HepG2 (cell line): ENCODE results near the gene MXRA7. TPM values are rescaled to one million over a fixed set of nuclear protein-coding genes. Genes with fewer than 3 reads are reported as not detected.

Experiments used
- ETS1 ChIP-seq: sonication (generic); formaldehyde crosslinking; IDR thresholded peaks from 2 replicates; pipeline ENCODE4 v1.4.0; 2020; ENCODE audit warnings: missing genetic modification reagents
- HMG20A ChIP-seq: IDR thresholded peaks from 2 replicates; pipeline ENCODE4 v1.6.1; 2016; ENCODE audit warnings: borderline replicate concordance
- HOXA7 ChIP-seq: sonication (generic); formaldehyde crosslinking; IDR thresholded peaks from 2 replicates; pipeline ENCODE4 v1.8.1; 2022; ENCODE audit warnings: mild to moderate bottlenecking, missing genetic modification reagents, moderate library complexity
- KLF16 ChIP-seq, 2 experiments: sonication (generic) in 1 of 2; formaldehyde crosslinking in 1 of 2; IDR thresholded peaks; 2 replicates each; pipeline versions ENCODE4 v1.6.1 to v1.8.0; 2016 to 2023; ENCODE audit warnings: missing genetic modification reagents in 2 of 2, missing compliant biosample characterization in 1 of 2
- NFKB2 ChIP-seq: sonication (generic); formaldehyde crosslinking; IDR thresholded peaks from 2 replicates; pipeline ENCODE4 v1.4.0; 2020; ENCODE audit warnings: missing genetic modification reagents, borderline replicate concordance
- REST ChIP-seq, 2 experiments: IDR thresholded peaks; 2 replicates each; pipeline ENCODE4 v1.6.1; 2011 to 2012; ENCODE audit warnings: low read length in 2 of 2, borderline replicate concordance in 1 of 2, low read depth in 1 of 2, mild to moderate bottlenecking in 1 of 2, moderate library complexity in 1 of 2
- TCF7L2 ChIP-seq: IDR thresholded peaks from 2 replicates; pipeline ENCODE4 v1.6.1; 2011; ENCODE audit warnings: mild to moderate bottlenecking, low read depth, low read length, moderate library complexity
- ZBTB10 ChIP-seq: sonication (generic); formaldehyde crosslinking; IDR thresholded peaks from 2 replicates; pipeline ENCODE4 v1.4.0; 2020; ENCODE audit warnings: missing genetic modification reagents, borderline replicate concordance
- ZBTB21 ChIP-seq: sonication (generic); formaldehyde crosslinking; IDR thresholded peaks from 2 replicates; pipeline ENCODE4 v1.4.0; 2020; ENCODE audit warnings: missing genetic modification reagents
- ZNF30 ChIP-seq: sonication (generic); formaldehyde crosslinking; IDR thresholded peaks from 2 replicates; pipeline ENCODE4 v1.5.0; 2020; ENCODE audit warnings: mild to moderate bottlenecking, missing genetic modification reagents
- ZNF609 ChIP-seq: sonication (generic); formaldehyde crosslinking; IDR thresholded peaks from 2 replicates; pipeline ENCODE4 v1.4.0; 2020; ENCODE audit warnings: mild to moderate bottlenecking, missing genetic modification reagents, borderline replicate concordance
- ZNF713 ChIP-seq: sonication (generic); formaldehyde crosslinking; IDR thresholded peaks from 2 replicates; pipeline ENCODE4 v1.4.0; 2020; ENCODE audit warnings: mild to moderate bottlenecking, missing genetic modification reagents
- ZNF747 ChIP-seq: sonication (generic); formaldehyde crosslinking; IDR thresholded peaks from 2 replicates; pipeline ENCODE4 v1.8.1; 2023; ENCODE audit warnings: missing genetic modification reagents, mild to moderate bottlenecking, borderline replicate concordance
- ZSCAN5A ChIP-seq: sonication (generic); formaldehyde crosslinking; IDR thresholded peaks from 2 replicates; pipeline ENCODE4 v1.8.0; 2022; ENCODE audit warnings: mild to moderate bottlenecking, missing genetic modification reagents, borderline replicate concordance
- polyA plus RNA-seq, 8 experiments: library from polyadenylated mRNA; depleted of rRNA in 3 of 8; stranded (reverse) in 7 of 8; unstranded in 1 of 8; fragments of >200 nt; fragmentation: Illumina TruSeq in 4 of 8; extraction: Trizol in 4 of 8; gene quantifications; 2 replicates each; pipeline versions ENCODE4 v1.2.1 to v1.2.3, GENCODE V29; 2011 to 2016; ENCODE audit warnings: low read depth in 4 of 8, missing spikeins in 1 of 8, mixed read lengths in 1 of 8; ENCODE audit not compliant: insufficient read depth in 1 of 8
- total RNA-seq, 5 experiments: library from RNA; depleted of rRNA; stranded (reverse); fragments of >200 nt; fragmentation: Illumina TruSeq; extraction: Trizol; gene quantifications; 2 replicates each; pipeline ENCODE4 v1.2.3, GENCODE V29; 2016; ENCODE audit warnings: low read depth in 1 of 5

The MXRA7 gene
- total and polyA plus RNA-seq, 2 of the 13 experiments (the other 11 are each of a cell fraction or from before 2014, with no cell fraction given): 44.8 to 112 TPM

GRCh38 chr17:76737082-76737675 lies 26.4 kb upstream of the MXRA7 start, which contains the start of gene SRSF2 (continued):
- TF ChIP-seq ZNF30 (CRISPR knock-in tag) (peak; percentile 94), TCF7L2 (no peak), ZNF713 (CRISPR knock-in tag) (no peak), HMG20A (CRISPR knock-in tag) (no peak; the same call in 1 of the 2 replicates), ETS1 (CRISPR knock-in tag) (peak; percentile 95; the same call in 1 of the 2 replicates), ZBTB10 (CRISPR knock-in tag) (peak; percentile 58), ZSCAN5A (peak; percentile 19; the same call in 1 of the 2 replicates), REST (IDR thresholded peaks at IDR 0.05; ENCODE audit: borderline replicate concordance in 1 of 2, low read depth in 1 of 2, low read length in 2 of 2) (peak in 1 of 2 experiments; percentile 82; a peak in 2 of 4 replicates), ZNF609 (peak; percentile 37; the same call in 1 of the 2 replicates), ZNF747 (CRISPR knock-in tag) (peak; percentile 93), NFKB2 (CRISPR knock-in tag) (peak; percentile 93), ZBTB21 (CRISPR knock-in tag) (peak; percentile 40; the same call in 1 of the 2 replicates), KLF16 (CRISPR knock-in tag; IDR thresholded peaks at IDR 0.05) (peak; percentile 55 to 99; a peak in 3 of 4 replicates), HOXA7 (peak; percentile 49; the same call in 1 of the 2 replicates)
